Mononuclear cell (primary cell): ENCODE data around the gene CRACR2A. TPM values are rescaled to one million over a fixed set of nuclear protein-coding genes. Genes with fewer than 3 reads are reported as not detected.

Experiments
- H3K27me3 ChIP-seq: 2 replicates; pipeline ENCODE4 v1.6.0; 2011; ENCODE audit warnings: low read length, control low read depth; ENCODE audit not compliant: insufficient read depth
- H3K4me1 ChIP-seq: 2 replicates; pipeline ENCODE4 v1.5.1; 2011; ENCODE audit warnings: mild to moderate bottlenecking, low read length, control low read depth; ENCODE audit not compliant: insufficient read depth
- H3K4me3 ChIP-seq: 2 replicates; pipeline ENCODE4 v1.5.1; 2011; ENCODE audit warnings: mild to moderate bottlenecking, low read length, moderate library complexity
- H3K9me3 ChIP-seq: 2 replicates; pipeline ENCODE4 v1.5.1; 2011; ENCODE audit warnings: low read depth, mild to moderate bottlenecking, control low read depth, low read length
- total RNA-seq: library from RNA; depleted of rRNA; stranded (reverse); fragments of >200 nt; gene quantifications from one replicate; pipeline ENCODE4 v1.2.3, GENCODE V29; 2012

The CRACR2A gene, protein sequence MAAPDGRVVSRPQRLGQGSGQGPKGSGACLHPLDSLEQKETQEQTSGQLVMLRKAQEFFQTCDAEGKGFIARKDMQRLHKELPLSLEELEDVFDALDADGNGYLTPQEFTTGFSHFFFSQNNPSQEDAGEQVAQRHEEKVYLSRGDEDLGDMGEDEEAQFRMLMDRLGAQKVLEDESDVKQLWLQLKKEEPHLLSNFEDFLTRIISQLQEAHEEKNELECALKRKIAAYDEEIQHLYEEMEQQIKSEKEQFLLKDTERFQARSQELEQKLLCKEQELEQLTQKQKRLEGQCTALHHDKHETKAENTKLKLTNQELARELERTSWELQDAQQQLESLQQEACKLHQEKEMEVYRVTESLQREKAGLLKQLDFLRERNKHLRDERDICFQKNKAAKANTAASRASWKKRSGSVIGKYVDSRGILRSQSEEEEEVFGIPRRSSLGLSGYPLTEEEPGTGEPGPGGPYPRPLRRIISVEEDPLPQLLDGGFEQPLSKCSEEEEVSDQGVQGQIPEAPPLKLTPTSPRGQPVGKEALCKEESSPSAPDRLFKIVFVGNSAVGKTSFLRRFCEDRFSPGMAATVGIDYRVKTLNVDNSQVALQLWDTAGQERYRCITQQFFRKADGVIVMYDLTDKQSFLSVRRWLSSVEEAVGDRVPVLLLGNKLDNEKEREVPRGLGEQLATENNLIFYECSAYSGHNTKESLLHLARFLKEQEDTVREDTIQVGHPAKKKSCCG
- 18.4 TPM for total RNA-seq

DNA sequence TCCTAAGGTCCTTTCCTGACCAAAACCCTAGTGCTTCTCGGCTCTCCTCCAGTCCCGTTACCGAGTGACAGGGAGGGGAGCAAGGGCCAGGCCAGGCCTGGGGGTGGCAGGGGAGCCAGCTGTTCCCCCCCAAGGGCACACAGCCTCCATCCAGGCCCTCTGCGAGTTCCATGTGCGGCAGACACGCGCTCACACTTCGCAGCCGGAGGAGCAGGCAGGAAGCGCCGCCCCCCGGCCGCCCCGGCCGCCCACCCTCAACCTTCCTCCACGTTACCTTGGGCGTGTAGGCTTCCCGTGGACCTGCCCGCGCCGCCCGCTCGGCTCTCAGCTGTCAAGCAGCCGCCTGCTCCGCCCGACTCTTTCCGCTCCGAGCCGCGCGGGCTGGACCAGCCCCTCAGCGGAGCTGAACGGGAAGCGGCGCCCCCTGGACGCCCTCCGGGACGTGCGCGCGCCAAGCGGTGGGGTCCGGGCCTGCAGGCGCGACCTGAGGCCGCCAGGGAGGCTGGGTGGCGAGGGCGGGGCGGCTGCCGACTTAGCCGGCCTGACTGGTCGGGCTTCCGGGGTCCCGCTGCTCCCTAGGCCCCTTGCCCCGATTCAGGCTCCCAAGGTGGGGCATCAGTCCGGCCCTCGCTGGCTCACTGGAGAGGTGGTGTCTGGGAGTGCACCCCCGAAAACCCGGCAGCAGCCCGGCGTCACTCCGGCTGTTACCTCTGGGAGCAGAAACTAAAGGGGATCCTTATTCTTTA, at the start of gene CRACR2A:
CRACR2A (minus strand) TSS at position 369 of the 746 bp plus-strand sequence. CDS start 56,110 bp downstream, outside the sequence.
- Histone ChIP-seq H3K4me3 (peak within 1 kb of the TSS; percentile 63), H3K27me3 (no peaks in the 10 kb centered on the region), H3K9me3 (no peaks in the 10 kb centered on the region), H3K4me1 (peaks cover 53% of the 10 kb centered on the region)

DNA sequence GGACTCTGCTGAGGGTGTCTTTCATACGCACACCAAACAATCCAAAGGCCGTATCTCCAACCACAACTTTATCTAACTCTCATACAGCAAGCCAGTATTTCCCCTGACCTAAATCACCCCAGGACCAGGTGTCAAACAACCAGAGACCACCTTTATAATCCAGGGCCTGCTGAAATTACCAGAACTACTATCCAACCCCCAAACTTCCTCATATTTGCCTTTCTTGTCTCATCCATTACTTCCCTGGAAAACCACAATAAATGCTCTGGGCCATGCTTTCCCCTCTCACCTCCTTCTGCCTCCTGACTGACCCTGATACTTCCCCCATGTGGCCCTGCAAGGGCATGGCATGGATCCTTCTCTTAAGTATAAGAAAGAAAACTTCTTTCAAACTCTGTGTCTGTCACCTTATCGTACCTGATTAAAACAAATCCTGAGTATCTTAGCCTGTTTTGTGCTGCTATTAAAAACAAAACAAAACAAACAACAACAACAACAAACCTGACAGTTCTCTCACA, 44.7 kb upstream of the CRACR2A start:
- H3K9me3 ChIP-seq, result no peaks in the 10 kb centered on the region
- no peak overlapping the region for H3K4me3 ChIP-seq
- no peaks in the 10 kb centered on the region for H3K27me3 ChIP-seq
- no peaks in the 10 kb centered on the region for H3K4me1 ChIP-seq

GRCh38 chr12:3795492-3796133, 42.7 kb upstream of the CRACR2A start:
- Histone ChIP-seq H3K4me3 (no peak overlapping the region), H3K27me3 (no peaks in the 10 kb centered on the region), H3K4me1 (no peaks in the 10 kb centered on the region), H3K9me3 (no peaks in the 10 kb centered on the region)

- no peaks in the 10 kb centered on the region for H3K27me3 ChIP-seq
- no peaks in the 10 kb centered on the region for H3K4me1 ChIP-seq
- H3K9me3 ChIP-seq, result no peaks in the 10 kb centered on the region
- no peak overlapping the region for H3K4me3 ChIP-seq
These were observed 42.2 kb upstream of the CRACR2A start for GRCh38 chr12:3795066-3795465.

- Histone ChIP-seq H3K4me1 (no peaks in the 10 kb centered on the region), H3K4me3 (no peak overlapping the region), H3K9me3 (no peaks in the 10 kb centered on the region), H3K27me3 (no peaks in the 10 kb centered on the region)
These were observed 39.8 kb upstream of the CRACR2A start for GRCh38 chr12:3792623-3793288.

- H3K4me1 ChIP-seq, result no peaks in the 10 kb centered on the region
- H3K9me3 ChIP-seq, result no peaks in the 10 kb centered on the region
- H3K4me3 ChIP-seq, result no peak overlapping the region
- H3K27me3 ChIP-seq, result no peaks in the 10 kb centered on the region
These were observed 38.5 kb upstream of the CRACR2A start for GRCh38 chr12:3791256-3791874.

DNA sequence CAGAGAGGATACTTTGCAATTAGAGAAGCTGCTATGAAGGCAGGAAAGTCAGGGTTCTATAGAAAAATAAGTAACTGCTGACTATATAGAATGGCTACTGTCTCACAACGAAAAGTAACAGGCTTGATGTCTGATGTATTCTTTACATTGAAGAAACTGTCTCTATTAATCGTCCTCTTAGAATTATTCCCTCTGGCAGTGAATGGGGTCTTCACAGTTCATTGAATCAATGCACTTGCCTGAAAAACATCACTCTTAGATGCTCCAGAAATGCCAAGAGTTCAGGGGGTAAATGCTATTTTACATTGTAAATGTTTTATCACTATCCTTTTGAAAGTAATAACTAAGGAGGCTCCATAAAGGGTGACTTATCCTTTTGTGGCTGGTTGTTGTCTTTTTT, 37.7 kb upstream of the CRACR2A start:
- Histone ChIP-seq H3K27me3 (no peaks in the 10 kb centered on the region), H3K4me3 (no peak overlapping the region), H3K4me1 (no peaks in the 10 kb centered on the region), H3K9me3 (no peaks in the 10 kb centered on the region)

DNA sequence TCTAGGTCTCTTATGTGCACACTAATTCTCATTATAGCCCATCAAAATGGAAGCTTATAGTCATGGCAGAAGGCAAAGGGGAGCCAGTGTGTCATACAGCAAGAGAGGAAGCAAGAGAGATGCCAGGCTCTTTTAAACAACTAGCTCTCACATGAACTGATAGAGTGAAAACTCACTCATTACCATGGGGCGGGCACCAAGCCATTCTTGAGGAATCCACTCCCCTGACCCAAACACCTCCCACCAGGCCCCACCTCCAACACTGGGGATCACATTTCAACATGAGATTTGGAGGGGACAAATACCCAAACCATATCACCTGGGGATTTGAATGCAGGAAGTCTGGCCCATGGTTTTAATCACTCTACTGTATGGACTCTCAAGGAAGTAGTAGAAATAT, 36.9 kb upstream of the CRACR2A start:
- no peaks in the 10 kb centered on the region for H3K27me3 ChIP-seq
- no peak overlapping the region for H3K4me3 ChIP-seq
- H3K9me3 ChIP-seq, result no peaks in the 10 kb centered on the region
- H3K4me1 ChIP-seq, result no peaks in the 10 kb centered on the region

GRCh38 chr12:3777206-3777809, 24.4 kb upstream of the CRACR2A start:
- H3K27me3 ChIP-seq, result no peaks in the 10 kb centered on the region
- no peaks in the 10 kb centered on the region for H3K4me1 ChIP-seq
- no peak overlapping the region for H3K4me3 ChIP-seq
- H3K9me3 ChIP-seq, result no peaks in the 10 kb centered on the region

DNA sequence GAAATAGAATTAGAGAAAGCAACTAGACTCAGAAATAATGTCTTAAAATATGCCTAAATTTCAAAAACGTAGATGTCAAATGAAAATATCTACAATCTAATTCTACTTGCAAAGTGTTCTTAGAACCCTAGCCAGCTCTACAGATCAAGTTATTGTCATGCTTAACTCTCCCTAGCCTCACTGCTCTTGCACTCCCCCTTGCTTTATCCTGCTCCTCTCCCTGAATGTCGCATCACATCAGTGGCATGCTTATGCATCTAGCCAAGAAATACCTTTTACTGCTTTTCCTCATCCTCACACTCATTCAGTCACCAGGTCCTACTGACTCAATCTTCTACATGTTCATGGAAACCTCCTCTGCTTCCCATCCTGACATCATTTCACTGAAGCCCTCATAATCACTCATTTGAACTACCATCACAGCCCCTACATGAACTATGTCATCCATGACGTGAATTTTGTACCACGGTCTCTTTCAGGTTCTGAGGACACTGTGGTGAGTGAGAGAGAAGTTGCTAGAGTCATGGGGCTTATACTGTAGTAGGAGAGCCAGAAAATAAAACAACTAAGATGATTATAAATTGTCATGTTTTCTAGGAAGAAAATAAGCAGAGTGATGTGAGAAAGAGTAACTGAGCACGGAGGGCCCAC, 22.6 kb upstream of the CRACR2A start:
- Histone ChIP-seq H3K4me1 (no peaks in the 10 kb centered on the region), H3K27me3 (no peaks in the 10 kb centered on the region)

DNA sequence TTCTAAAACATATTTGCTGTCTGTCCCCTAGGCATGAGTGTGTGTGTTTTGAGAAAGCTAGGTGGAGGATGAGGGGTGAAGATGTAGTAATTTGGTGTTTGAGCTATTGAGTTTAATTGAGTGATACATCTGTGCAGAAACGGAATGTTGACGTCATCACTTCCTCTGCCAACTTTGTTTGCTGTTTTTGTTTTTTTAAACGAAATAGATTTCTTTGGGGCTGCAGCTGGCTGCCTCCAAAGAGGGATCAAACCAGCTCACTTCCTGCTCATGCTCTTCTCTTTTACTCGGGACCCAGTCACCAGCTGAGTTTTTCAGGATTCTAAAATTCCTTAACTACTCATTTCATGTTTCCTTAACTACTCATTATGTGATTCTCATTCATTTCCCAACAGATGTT, 19.5 kb upstream of the CRACR2A start:
- H3K27me3 ChIP-seq, result no peaks in the 10 kb centered on the region
- H3K4me1 ChIP-seq, result no peaks in the 10 kb centered on the region
- no peaks in the 10 kb centered on the region for H3K9me3 ChIP-seq
- no peak overlapping the region for H3K4me3 ChIP-seq

More for the DNA sequence above, 22.6 kb upstream of the CRACR2A start:
- H3K9me3 ChIP-seq, result no peaks in the 10 kb centered on the region
- H3K4me3 ChIP-seq, result no peak overlapping the region

DNA sequence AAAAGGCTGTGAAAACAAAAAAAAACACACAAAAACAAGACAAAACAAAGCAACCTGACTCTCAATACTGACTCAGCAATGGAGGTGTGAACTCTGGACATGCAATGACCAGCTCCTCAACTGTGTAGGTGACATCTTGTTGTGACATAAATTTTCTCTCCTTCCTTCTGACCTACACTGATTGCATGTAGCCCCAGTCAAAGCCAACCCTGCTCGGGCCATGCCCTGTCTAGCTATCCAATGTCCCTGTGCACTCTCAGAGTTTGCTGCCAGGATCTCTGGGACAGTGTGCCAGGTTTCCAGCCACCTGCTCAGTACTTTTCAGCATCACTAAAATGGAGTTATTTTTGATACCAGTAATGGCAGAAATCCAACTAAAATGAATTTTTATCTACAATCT, 18.9 kb upstream of the CRACR2A start:
- no peaks in the 10 kb centered on the region for H3K4me1 ChIP-seq
- H3K27me3 ChIP-seq, result no peaks in the 10 kb centered on the region
- H3K4me3 ChIP-seq, result no peak overlapping the region
- H3K9me3 ChIP-seq, result no peaks in the 10 kb centered on the region

GRCh38 chr12:3770891-3771290, 18.0 kb upstream of the CRACR2A start:
- Histone ChIP-seq H3K4me3 (no peak overlapping the region), H3K4me1 (no peaks in the 10 kb centered on the region)

More at GRCh38 chr12:3770891-3771290, 18.0 kb upstream of the CRACR2A start:
- H3K9me3 ChIP-seq, result no peaks in the 10 kb centered on the region
- no peaks in the 10 kb centered on the region for H3K27me3 ChIP-seq
